Epithelial cell of esophagus (primary cell): ENCODE measurements around the gene HAAO.

ENCODE experiments used
- DNase-seq: peaks from one replicate; pipeline ENCODE4 v3.0.0; 2010; ENCODE audit warnings: low read depth
- H3K4me3 ChIP-seq: 2 replicates; pipeline ENCODE4 v1.5.1; 2011; ENCODE audit warnings: mild to moderate bottlenecking, low read length, control low read depth
- CTCF ChIP-seq: IDR thresholded peaks from 2 replicates; pipeline ENCODE4 v1.5.1; 2011; ENCODE audit warnings: low read depth, mild to moderate bottlenecking, low read length, control low read depth, inconsistent platforms; ENCODE audit not compliant: insufficient read depth; ENCODE audit errors: missing control alignments

Gene HAAO

GRCh38 chr2:42813763-42814162 is 21.4 kb upstream of the HAAO start:
- no peak overlapping the region for H3K4me3 ChIP-seq
- DNase-seq: no peak
- no peak for TF ChIP-seq CTCF

- TF ChIP-seq CTCF: peak; percentile 77
- no peak overlapping the region for H3K4me3 ChIP-seq
- DNase-seq: peak; percentile 56
Measured at GRCh38 chr2:42812899-42813479, 20.6 kb upstream of the HAAO start.

- no peak for TF ChIP-seq CTCF
- DNase-seq: no peak
- H3K4me3 ChIP-seq: peak overlapping the region; percentile 64
Measured at GRCh38 chr2:42810971-42811811, 18.8 kb upstream of the HAAO start.

- peak overlapping the region; percentile 64 for H3K4me3 ChIP-seq
- peak; percentile 94 for DNase-seq
- TF ChIP-seq CTCF: peak; percentile 4
Measured at GRCh38 chr2:42810121-42810970, 18.0 kb upstream of the HAAO start.

GRCh38 chr2:42809819-42810120 is 17.4 kb upstream of the HAAO start:
- TF ChIP-seq CTCF: peak; percentile 30
- peak overlapping the region; percentile 43 for H3K4me3 ChIP-seq
- DNase-seq: peak; percentile 72

- no peak for TF ChIP-seq CTCF
- peak overlapping the region; percentile 43 for H3K4me3 ChIP-seq
- DNase-seq: no peak
Measured at GRCh38 chr2:42809131-42809818, 16.9 kb upstream of the HAAO start.
